K562 (cell line): ENCODE data around the gene JPT1. TPM values are rescaled to one million over a fixed set of nuclear protein-coding genes. Genes with fewer than 3 reads are reported as not detected.
"Not testable (repeated sequence)": the region's sequence is repeated elsewhere in the genome, so short reads cannot be mapped to it uniquely, and the experiment has no call there.

ENCODE experiments used
- ATAC-seq: fragments of 200-7000 bp; cut with Tn5 transposase; 3 replicates; pipeline ENCODE4 v1.9.1; 2020; ENCODE audit warnings: moderate library complexity
- BruUV-seq: library from RNA; stranded (reverse); fragments of 400-500 nt; replicated peaks from 2 replicates; lab custom pipeline; 2021; lab: Mats Ljungman, UMichigan
- CTCF ChIA-PET: fragments of 300-600 bp; formaldehyde crosslinking; extraction: SDS; loops from one replicate; lab custom pipeline; 2021; ENCODE audit warnings: low intra/inter-chr PET ratio; lab: Yijun Ruan, JAX
- POLR2A ChIA-PET: fragments of 300-600, 350-650 bp; sonication (Branson Sonifier 250); formaldehyde crosslinking; extraction: SDS; loops from one replicate; lab custom pipeline; 2021; ENCODE audit warnings: antibody characterized with exemption, inconsistent platforms; lab: Yijun Ruan, JAX
- DNase-seq, 4 experiments: peaks; one replicate each; pipeline versions ENCODE4 v3.0.0 to v3.0.0-alpha.2; 2011 to 2018; ENCODE audit warnings: low spot score in 3 of 4, mixed read lengths in 3 of 4; ENCODE audit errors: extremely low read depth in 1 of 4
- FAIRE-seq: peaks from 2 replicates; lab custom pipeline; 2011; peaks lifted over from hg19 to GRCh38; lab: Jason Lieb, UNC
- H2AFZ ChIP-seq: 2 replicates; pipeline ENCODE4 v1.6.0; 2011; ENCODE audit warnings: low read depth, low read length, control low read depth, inconsistent platforms
- H3K27ac ChIP-seq: fragments of 200-600 bp; 3 replicates; pipeline ENCODE4 v1.8.0; 2011; ENCODE audit warnings: low read depth, mild to moderate bottlenecking, control low read depth, inconsistent platforms, low read length, moderate library complexity, mixed read lengths; ENCODE audit errors: extremely low read depth
- H3K27me3 ChIP-seq, 2 experiments: fragments of 300-600 bp in 1 of 2; 2 replicates in 1 of 2; 3 replicates in 1 of 2; pipeline versions ENCODE4 v1.6.0 to v1.8.0; 2011; ENCODE audit warnings: inconsistent platforms in 2 of 2, low read length in 2 of 2, mild to moderate bottlenecking in 1 of 2, mixed read lengths in 1 of 2, moderate library complexity in 1 of 2; ENCODE audit not compliant: control insufficient read depth in 2 of 2, insufficient read depth in 2 of 2
- H3K36me3 ChIP-seq: fragments of 300-600 bp; 3 replicates; pipeline ENCODE4 v1.8.0; 2011; ENCODE audit warnings: mild to moderate bottlenecking, low read length, inconsistent platforms; ENCODE audit not compliant: control insufficient read depth, insufficient read depth
- H3K4me1 ChIP-seq, 2 experiments: fragments of 200-600 bp in 1 of 2; replicated peaks in 1 of 2; 2 replicates in 1 of 2; 3 replicates in 1 of 2; pipeline versions ENCODE4 v1.5.1 to v1.8.0; 2011; ENCODE audit warnings: inconsistent platforms in 2 of 2, low read length in 2 of 2, mild to moderate bottlenecking in 1 of 2, mixed read lengths in 1 of 2, moderate library complexity in 1 of 2; ENCODE audit not compliant: control insufficient read depth in 2 of 2, insufficient read depth in 2 of 2
- H3K4me2 ChIP-seq: 2 replicates; pipeline ENCODE4 v1.6.1; 2011; ENCODE audit warnings: low read length, control low read depth, inconsistent platforms, mixed read lengths; ENCODE audit not compliant: insufficient read depth
- H3K4me3 ChIP-seq: fragments of 200-600 bp; sonication (generic), shearing (Covaris generic); 2 replicates; pipeline ENCODE4 v1.5.1; 2016; ENCODE audit warnings: control low read depth, inconsistent platforms
- H3K79me2 ChIP-seq: fragments of 200-600 bp; 3 replicates; pipeline ENCODE4 v1.8.0; 2011; ENCODE audit warnings: low read length, inconsistent platforms; ENCODE audit not compliant: control insufficient read depth, insufficient read depth
- H3K9ac ChIP-seq, 2 experiments: 2 replicates each; pipeline versions ENCODE4 v1.6.0 to v1.6.1; 2011; ENCODE audit warnings: low read depth in 2 of 2, low read length in 2 of 2, control low read depth in 1 of 2, inconsistent platforms in 1 of 2, mild to moderate bottlenecking in 1 of 2, mixed read lengths in 1 of 2; ENCODE audit not compliant: insufficient read depth in 1 of 2
- H3K9me1 ChIP-seq: one replicate; pipeline ENCODE4 v1.6.0; 2011; ENCODE audit warnings: inconsistent platforms, mild to moderate bottlenecking, low read length, moderate library complexity; ENCODE audit not compliant: control insufficient read depth, insufficient read depth
- H3K9me3 ChIP-seq: replicated peaks from 2 replicates; pipeline ENCODE4 v1.5.1; 2011; ENCODE audit warnings: low read depth, low read length, inconsistent platforms; ENCODE audit not compliant: control insufficient read depth, insufficient read depth
- H4K20me1 ChIP-seq: replicated peaks from 2 replicates; pipeline ENCODE4 v1.6.1; 2011; ENCODE audit warnings: low read length, inconsistent platforms, mixed read lengths; ENCODE audit not compliant: control insufficient read depth, insufficient read depth
- BHLHE40 ChIP-seq: IDR thresholded peaks from 2 replicates; pipeline ENCODE4 v1.6.1; 2011; ENCODE audit warnings: low read length, improper control_type of control experiment
- CHD4 ChIP-seq: fragments of 200-600 bp; sonication (generic); IDR thresholded peaks from 3 replicates; pipeline ENCODE4 v1.6.1; 2012; ENCODE audit warnings: low read depth, mild to moderate bottlenecking, mixed read lengths, low read length, inconsistent platforms; ENCODE audit not compliant: insufficient read depth, insufficient replicate concordance, poor library complexity, severe bottlenecking
- FOXK1 ChIP-seq: sonication (generic); formaldehyde crosslinking; IDR thresholded peaks from 2 replicates; pipeline ENCODE4 v1.8.0; 2022; ENCODE audit warnings: missing genetic modification reagents, mild to moderate bottlenecking, borderline replicate concordance
- RCOR1 ChIP-seq, 2 experiments: IDR thresholded peaks; 2 replicates each; pipeline ENCODE4 v1.6.1; 2012; ENCODE audit warnings: low read depth in 2 of 2, low read length in 2 of 2, borderline replicate concordance in 1 of 2, improper control_type of control experiment in 1 of 2
- SUPT5H ChIP-seq: fragments of 450-650 bp; IDR thresholded peaks from 2 replicates; pipeline ENCODE4 v1.6.1; 2016
- WGBS: fragments of 100-300 bp; shearing (Covaris generic); methylation state at CpG from one replicate; pipeline ENCODE4 v1.1.6; 2016; ENCODE audit warnings: low coverage, mixed read lengths; ENCODE audit not compliant: insufficient coverage; ENCODE audit errors: missing lambda C conversion rate; 5-methylcytosine and 5-hydroxymethylcytosine counted together
- in situ Hi-C: fragments of 300-500 bp; cut with MboI; formaldehyde crosslinking; loops from 4 replicates; pipeline ENCODE4 v1.15.0; 2018; ENCODE audit warnings: inconsistent platforms, mixed read lengths
- intact Hi-C: fragments of 100-400 bp; cut with micrococcal nuclease; formaldehyde crosslinking; loops from 2 replicates; pipeline ENCODE4 v1.14.2; 2022
- polyA plus RNA-seq, 8 experiments: library from polyadenylated mRNA; depleted of rRNA in 4 of 8; stranded (reverse) in 5 of 8; unstranded in 3 of 8; fragments of >200 nt; fragmentation: Nextera tagmentation in 2 of 8; fragmentation: Illumina TruSeq in 1 of 8; extraction: Ambion mirVana in 2 of 8; extraction: Trizol in 1 of 8; gene quantifications; 2 replicates each; pipeline versions ENCODE4 v1.2.1 to v1.2.3, GENCODE V29; 2011 to 2014; ENCODE audit warnings: inconsistent platforms in 1 of 8, missing spikeins in 1 of 8
- total RNA-seq, 7 experiments: library from RNA; depleted of rRNA in 6 of 7; stranded (reverse); fragments of >200 nt in 6 of 7; fragmentation: Illumina TruSeq in 2 of 7; extraction: Trizol in 2 of 7; gene quantifications; 2 replicates each; pipeline versions ENCODE4 v1.2.1 to v1.2.3, GENCODE V29; 2011 to 2021; ENCODE audit warnings: low replicate concordance in 1 of 7

JPT1 gene
- total and polyA plus RNA-seq, 9 of the 15 experiments (the other 6 are each of a cell fraction or from before 2014, with no cell fraction given): 56.7 to 292 (median 144) TPM

GRCh38 chr17:75138519-75138918 lies 15.8 kb downstream of the JPT1 start:
- 92% methylated on average over 5 of the region's 5 CpGs for WGBS
- BruUV-seq: no TSS peak
- intact Hi-C loops: no loop called here

GRCh38 chr17:75137762-75138161 lies 16.6 kb downstream of the JPT1 start:
- ATAC-seq, H3K4me3 ChIP-seq, CTCF ChIA-PET, in situ Hi-C loops, DNase-seq, H3K79me2 ChIP-seq, H3K27me3 ChIP-seq, H3K27ac ChIP-seq, FAIRE-seq, BruUV-seq, intact Hi-C loops, H4K20me1 ChIP-seq, H2AFZ ChIP-seq, H3K4me2 ChIP-seq, H3K9me1 ChIP-seq, H3K4me1 ChIP-seq, H3K9ac ChIP-seq, H3K9me3 ChIP-seq: not testable (repeated sequence)
- 97% methylated on average over 8 of the region's 9 CpGs for WGBS
- POLR2A ChIA-PET: interaction anchor here (0.6 to 6.3 kb wide), 11 partner anchors 8 to 268 kb away, joined by 3 to 58 read pairs (median 3); partner anchors contain the start of genes JPT1 and NUP85
- H3K36me3 ChIP-seq: peaks cover 74% of the 10 kb centered on the region
- TF ChIP-seq SUPT5H: peak; percentile 22; the same call in 1 of the 2 replicates

More at GRCh38 chr17:75138519-75138918, 15.8 kb downstream of the JPT1 start:
- Histone ChIP-seq H3K4me2 (no peak overlapping the region), H2AFZ (no peak overlapping the region), H3K9me1 (no peaks in the 10 kb centered on the region), H3K4me1 (peaks cover 0 to 3% of the 10 kb centered on the region in 2 experiments; a peak in 2 of 5 replicates), H3K27me3 (no peaks in the 10 kb centered on the region), H3K9ac (no peak overlapping the region), H3K36me3 (peaks cover 81% of the 10 kb centered on the region), H4K20me1 (no peaks in the 10 kb centered on the region), H3K27ac (no peak overlapping the region), H3K4me3 (no peak overlapping the region), H3K79me2 (peaks cover 3% of the 10 kb centered on the region; the same call in 1 of the 3 replicates), H3K9me3 (no peaks in the 10 kb centered on the region)
- FAIRE-seq (no peak), DNase-seq (no peak), ATAC-seq (no peak)
- in situ Hi-C loops: no loop called here
- TF ChIP-seq BHLHE40 (no peak), SUPT5H (peak; percentile 18; the same call in 1 of the 2 replicates), RCOR1 (IDR thresholded peaks at IDR 0.05; ENCODE audit: borderline replicate concordance in 1 of 2, low read depth in 2 of 2, low read length in 2 of 2) (no peak), FOXK1 (CRISPR knock-in tag) (no peak), CHD4 (no peak)
- ChIA-PET CTCF (no interaction called here), POLR2A (interaction anchor here (0.6 to 6.3 kb wide), 7 partner anchors 9 to 84 kb away, joined by 3 to 58 read pairs (median 4); partner anchors contain the start of genes JPT1 and NUP85)
